ENCODE measurements around the gene SLC66A1. TPM values are rescaled to one million over a fixed set of nuclear protein-coding genes. Genes with fewer than 3 reads are reported as not detected.
A peak's percentile ranks its signal among the peaks of the same experiment; 100 is the strongest.

The SLC66A1 gene
- total RNA-seq, 6 donors from 2014 or later = 15.6 to 30.3 (median 24.3) TPM

GRCh38 chr1:19365721-19366120, 53.6 kb downstream of the SLC66A1 start:
- H3K27ac ChIP-seq = peak overlapping the region in 3 of 4 donors; percentile 40 to 45 (median 44)
- H3K4me3 ChIP-seq = no peak overlapping the region
- peak in 1 of 2 donors; percentile 48 for DNase-seq
- H3K36me3 ChIP-seq = peaks cover 0 to 3% (median 0%) of the 10 kb centered on the region in 4 donors
- no peaks in the 10 kb centered on the region for H3K9me3 ChIP-seq
- no peaks in the 10 kb centered on the region for H3K27me3 ChIP-seq
- peak in 1 of 2 donors; percentile 43 for ATAC-seq (ENCODE audit: low FRiP score in 2 of 2)
- 65 to 82% methylated on average over 10 of the region's 10 CpGs for WGBS, 2 donors
- H3K4me1 ChIP-seq = peaks cover 32 to 61% (median 50%) of the 10 kb centered on the region in 4 donors
- TF ChIP-seq EP300 (IDR thresholded peaks at IDR 0.05) = no peak
- no peak for TF ChIP-seq POLR2AphosphoS5 (IDR thresholded peaks at IDR 0.05)
- TF ChIP-seq POLR2A (IDR thresholded peaks at IDR 0.05) = no peak
- TF ChIP-seq, protein P1, sequence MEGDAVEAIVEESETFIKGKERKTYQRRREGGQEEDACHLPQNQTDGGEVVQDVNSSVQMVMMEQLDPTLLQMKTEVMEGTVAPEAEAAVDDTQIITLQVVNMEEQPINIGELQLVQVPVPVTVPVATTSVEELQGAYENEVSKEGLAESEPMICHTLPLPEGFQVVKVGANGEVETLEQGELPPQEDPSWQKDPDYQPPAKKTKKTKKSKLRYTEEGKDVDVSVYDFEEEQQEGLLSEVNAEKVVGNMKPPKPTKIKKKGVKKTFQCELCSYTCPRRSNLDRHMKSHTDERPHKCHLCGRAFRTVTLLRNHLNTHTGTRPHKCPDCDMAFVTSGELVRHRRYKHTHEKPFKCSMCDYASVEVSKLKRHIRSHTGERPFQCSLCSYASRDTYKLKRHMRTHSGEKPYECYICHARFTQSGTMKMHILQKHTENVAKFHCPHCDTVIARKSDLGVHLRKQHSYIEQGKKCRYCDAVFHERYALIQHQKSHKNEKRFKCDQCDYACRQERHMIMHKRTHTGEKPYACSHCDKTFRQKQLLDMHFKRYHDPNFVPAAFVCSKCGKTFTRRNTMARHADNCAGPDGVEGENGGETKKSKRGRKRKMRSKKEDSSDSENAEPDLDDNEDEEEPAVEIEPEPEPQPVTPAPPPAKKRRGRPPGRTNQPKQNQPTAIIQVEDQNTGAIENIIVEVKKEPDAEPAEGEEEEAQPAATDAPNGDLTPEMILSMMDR (IDR thresholded peaks at IDR 0.05) = no peak

DNA sequence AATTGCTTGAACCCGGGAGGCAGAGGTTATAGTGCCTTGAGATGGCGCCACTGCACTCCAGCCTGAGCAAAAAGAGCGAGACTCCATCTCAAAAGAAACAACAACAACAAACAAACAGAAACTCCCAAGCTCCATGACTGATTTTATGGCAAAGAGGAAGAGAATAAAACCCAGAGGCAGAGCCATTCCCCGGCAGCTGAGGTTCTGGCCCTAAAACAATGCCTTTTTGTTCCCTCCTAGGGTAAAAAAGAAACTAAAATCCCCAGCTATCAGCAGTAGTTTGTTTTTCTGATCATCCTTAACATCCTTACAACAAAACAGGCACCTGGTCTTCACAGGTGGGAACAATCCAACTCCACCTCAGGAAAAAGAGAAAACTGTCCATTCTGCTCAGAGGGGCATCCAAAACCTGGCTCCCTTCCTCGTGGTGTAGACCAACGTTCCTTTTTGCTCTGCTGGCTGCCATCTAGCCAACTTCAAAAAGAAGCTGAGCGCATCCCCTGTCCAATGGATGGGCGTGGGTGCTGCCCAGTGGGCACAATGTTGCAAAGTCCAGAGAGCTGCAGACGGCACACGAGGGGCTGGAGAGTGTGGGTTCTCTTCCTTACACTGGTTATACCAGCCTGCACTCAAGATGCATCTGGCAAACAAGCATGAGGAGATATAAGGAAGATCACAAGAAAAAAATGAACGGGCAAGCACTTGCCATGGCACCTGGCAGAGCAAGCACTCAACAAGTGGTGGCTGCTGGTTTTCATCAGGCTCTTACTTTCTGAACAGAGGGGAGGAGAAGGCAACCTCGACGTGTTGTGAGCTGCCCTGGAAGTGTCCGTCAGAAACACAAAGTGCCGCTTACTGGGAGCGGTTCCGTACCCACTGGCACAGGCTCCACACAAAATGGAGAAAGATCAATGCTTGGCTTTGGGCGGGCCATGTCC, 54.7 kb downstream of the SLC66A1 start:
- ATAC-seq (ENCODE audit: low FRiP score in 2 of 2) (no peak), DNase-seq (no peak)
- Histone ChIP-seq H3K27me3 (no peaks in the 10 kb centered on the region), H3K27ac (peak overlapping the region in 2 of 4 donors; percentile 21 to 25), H3K9me3 (no peaks in the 10 kb centered on the region), H3K4me3 (no peak overlapping the region), H3K36me3 (peaks cover 0 to 11% (median 4%) of the 10 kb centered on the region in 4 donors), H3K4me1 (peaks cover 25 to 62% (median 52%) of the 10 kb centered on the region in 4 donors)
- TF ChIP-seq POLR2AphosphoS5 (IDR thresholded peaks at IDR 0.05) = no peak
- no peak for TF ChIP-seq EP300 (IDR thresholded peaks at IDR 0.05)
- no peak for TF ChIP-seq POLR2A (IDR thresholded peaks at IDR 0.05)
- TF ChIP-seq, protein P1 (IDR thresholded peaks at IDR 0.05) = no peak
- WGBS, 2 donors = 87% methylated on average over 17 to 18 of the region's 18 CpGs

DNA sequence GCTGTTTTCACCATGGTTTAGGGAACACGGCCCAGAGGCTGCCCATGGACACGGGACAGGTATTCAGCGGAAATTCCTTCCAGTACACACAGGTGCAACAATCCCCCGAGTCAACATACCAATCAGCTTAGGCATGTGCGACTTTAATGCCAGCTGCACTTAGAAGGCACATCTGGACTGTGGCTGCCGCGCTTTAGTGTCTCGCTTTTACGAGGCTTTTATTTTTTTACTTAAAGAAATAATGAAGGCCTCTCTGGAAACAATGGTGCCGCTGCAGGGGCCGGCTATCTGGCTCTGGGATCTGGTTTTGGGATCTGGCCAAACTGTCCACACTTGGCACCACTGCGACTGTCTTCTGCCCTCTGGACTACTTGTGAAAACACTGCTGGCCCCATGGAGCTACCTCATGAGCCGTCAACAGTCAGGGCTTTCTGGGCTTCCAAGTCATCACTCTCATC, 55.5 kb downstream of the SLC66A1 start:
- DNase-seq = no peak
- H3K4me1 ChIP-seq = peaks cover 22 to 59% (median 49%) of the 10 kb centered on the region in 4 donors
- H3K27ac ChIP-seq = peak overlapping the region in 1 of 4 donors; percentile 19
- H3K27me3 ChIP-seq = no peaks in the 10 kb centered on the region
- no peak overlapping the region for H3K4me3 ChIP-seq
- H3K36me3 ChIP-seq = peaks cover 0 to 15% (median 5%) of the 10 kb centered on the region in 4 donors
- WGBS, 2 donors = 54 to 70% methylated on average over 10 to 13 of the region's 13 CpGs
- TF ChIP-seq EP300 (IDR thresholded peaks at IDR 0.05) (no peak), POLR2A (IDR thresholded peaks at IDR 0.05) (no peak), POLR2AphosphoS5 (IDR thresholded peaks at IDR 0.05) (no peak)
- TF ChIP-seq, protein P1 (IDR thresholded peaks at IDR 0.05) = no peak
- no peaks in the 10 kb centered on the region for H3K9me3 ChIP-seq
- no peak for ATAC-seq (ENCODE audit: low FRiP score in 2 of 2)

DNA sequence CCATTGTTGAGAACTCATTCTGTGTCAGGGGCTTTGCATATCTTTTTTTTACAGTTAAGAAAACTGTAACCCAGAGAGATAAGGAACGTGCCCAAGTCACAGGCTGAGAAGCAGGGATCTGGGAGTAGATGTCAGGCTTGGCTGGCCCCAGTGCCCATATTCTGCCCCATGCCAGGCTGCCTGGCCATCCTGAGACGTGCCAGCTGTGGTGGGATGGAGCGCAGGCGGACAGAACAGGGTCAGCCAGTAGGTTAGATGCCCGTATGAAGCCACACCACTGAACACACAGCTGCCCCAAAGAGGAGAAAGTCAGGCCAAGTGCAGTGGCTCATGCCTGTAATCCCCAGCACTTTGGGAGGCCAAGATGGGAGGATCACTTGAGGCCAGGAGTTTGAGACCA, 55.9 kb downstream of the SLC66A1 start:
- WGBS, 2 donors = 38 to 98% methylated on average over 1 to 5 of the region's 5 CpGs
- H3K36me3 ChIP-seq = peaks cover 0 to 13% (median 5%) of the 10 kb centered on the region in 4 donors

More for the DNA sequence above, 55.9 kb downstream of the SLC66A1 start:
- Histone ChIP-seq H3K4me3 (no peak overlapping the region), H3K4me1 (peaks cover 22 to 59% (median 51%) of the 10 kb centered on the region in 4 donors), H3K27ac (peak overlapping the region in 1 of 4 donors; percentile 19), H3K27me3 (no peaks in the 10 kb centered on the region), H3K9me3 (no peaks in the 10 kb centered on the region)
- no peak for DNase-seq
- TF ChIP-seq POLR2AphosphoS5 (IDR thresholded peaks at IDR 0.05) (no peak), POLR2A (IDR thresholded peaks at IDR 0.05) (no peak), EP300 (IDR thresholded peaks at IDR 0.05) (no peak)
- TF ChIP-seq, protein P1 (IDR thresholded peaks at IDR 0.05) = no peak
- no peak for ATAC-seq (ENCODE audit: low FRiP score in 2 of 2)
